HG03064 (cell line): Measurements from ENCODE around the gene MYBPC2.
"Not testable (repeated sequence)": the region's sequence is repeated elsewhere in the genome, so short reads cannot be mapped to it uniquely, and the experiment has no call there.

Experiments used
- ATAC-seq: cut with Tn5 transposase; IDR thresholded peaks from one replicate; pipeline ENCODE4 v1.9.1; 2021; ENCODE audit warnings: low read depth; ENCODE audit not compliant: unreplicated experiment

Gene MYBPC2

DNA sequence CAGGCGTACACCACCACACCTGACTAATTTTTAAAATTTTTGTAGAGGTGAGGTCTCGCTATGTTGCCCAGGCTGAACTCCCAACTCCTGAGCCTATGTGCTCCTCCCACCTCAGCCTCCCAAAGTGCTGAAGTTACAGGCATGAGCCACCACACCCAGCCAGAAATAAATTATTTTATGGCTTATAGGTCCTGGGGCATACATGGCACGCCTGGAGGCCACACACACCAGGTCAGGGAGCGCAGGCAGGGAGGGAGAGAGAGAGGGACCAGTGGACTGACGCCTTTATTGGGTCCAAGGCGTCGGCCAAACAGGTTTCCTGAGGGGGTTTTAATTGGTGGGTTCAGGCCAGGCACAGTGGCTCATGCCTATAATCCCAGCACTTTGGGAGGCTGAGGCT is 7.1 kb upstream of the MYBPC2 start:
- no peak for ATAC-seq

DNA sequence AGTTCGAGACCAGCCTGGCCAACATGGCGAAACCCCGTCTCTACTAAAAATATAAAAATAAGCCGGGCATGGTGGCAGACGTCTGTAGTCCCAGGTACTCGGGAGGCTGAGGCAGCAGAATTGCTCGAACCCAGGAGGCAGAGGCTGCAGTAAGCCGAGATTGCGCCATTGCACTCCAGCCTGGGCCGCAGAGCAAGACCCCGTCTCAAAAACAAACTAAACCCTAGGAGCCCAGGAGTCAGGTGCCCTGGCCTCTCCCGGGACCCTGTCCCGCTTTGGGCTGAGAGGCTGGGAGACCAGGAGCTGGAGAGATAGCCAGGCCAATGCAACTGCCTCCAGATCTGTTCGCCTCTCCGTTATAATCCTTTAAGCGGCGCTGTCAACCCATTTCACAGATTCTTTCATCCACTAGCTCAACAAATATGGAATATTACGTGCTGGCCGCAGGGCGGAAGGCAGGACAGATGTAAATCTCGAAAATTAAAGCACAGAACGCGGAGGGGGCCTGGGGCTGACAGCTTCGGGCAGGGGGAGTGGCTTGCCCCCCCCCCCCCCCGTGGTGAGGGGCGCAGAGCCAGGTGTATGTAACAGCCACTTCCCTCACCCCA is 5.3 kb upstream of the MYBPC2 start:
- no peak for ATAC-seq

DNA sequence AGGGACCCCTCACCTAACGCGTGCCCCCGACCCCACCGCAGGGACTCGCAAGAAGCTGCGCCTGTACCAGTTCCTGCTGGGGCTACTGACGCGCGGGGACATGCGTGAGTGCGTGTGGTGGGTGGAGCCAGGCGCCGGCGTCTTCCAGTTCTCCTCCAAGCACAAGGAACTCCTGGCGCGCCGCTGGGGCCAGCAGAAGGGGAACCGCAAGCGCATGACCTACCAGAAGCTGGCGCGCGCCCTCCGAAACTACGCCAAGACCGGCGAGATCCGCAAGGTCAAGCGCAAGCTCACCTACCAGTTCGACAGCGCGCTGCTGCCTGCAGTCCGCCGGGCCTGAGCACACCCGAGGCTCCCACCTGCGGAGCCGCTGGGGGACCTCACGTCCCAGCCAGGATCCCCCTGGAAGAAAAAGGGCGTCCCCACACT is 4.7 kb upstream of the MYBPC2 start:
- no peak for ATAC-seq

DNA sequence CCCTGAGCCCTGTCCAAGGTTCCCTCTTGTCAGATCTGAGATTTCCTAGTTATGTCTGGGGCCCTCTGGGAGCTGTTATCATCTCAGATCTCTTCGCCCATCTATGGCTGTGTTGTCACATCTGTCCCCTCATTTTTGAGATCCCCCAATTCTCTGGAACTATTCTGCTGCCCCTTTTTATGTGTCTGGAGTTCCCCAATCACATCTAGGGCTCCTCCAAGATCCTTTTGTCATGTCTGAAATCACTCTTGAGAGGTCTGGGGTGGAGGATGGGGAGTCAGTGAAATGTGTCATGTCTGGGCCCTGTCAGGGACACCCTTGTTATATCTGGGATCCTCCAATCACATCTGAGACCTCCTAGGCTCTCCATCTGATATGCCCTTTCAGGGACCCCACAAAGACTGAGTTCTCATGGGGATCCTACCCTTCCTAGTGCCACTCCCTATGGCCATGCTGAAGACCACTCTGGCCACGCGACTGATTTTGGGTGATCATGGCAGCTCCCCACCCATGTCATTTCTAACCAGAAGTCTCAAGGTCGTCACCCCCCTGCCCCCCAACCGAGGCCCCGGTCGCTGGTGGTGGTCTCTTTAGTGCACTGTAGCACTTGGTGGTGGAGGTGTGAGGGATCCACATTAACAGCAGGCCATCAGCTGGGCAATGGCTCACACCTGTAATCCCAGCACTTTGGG is 3.8 kb upstream of the MYBPC2 start:
- ATAC-seq = no peak

DNA sequence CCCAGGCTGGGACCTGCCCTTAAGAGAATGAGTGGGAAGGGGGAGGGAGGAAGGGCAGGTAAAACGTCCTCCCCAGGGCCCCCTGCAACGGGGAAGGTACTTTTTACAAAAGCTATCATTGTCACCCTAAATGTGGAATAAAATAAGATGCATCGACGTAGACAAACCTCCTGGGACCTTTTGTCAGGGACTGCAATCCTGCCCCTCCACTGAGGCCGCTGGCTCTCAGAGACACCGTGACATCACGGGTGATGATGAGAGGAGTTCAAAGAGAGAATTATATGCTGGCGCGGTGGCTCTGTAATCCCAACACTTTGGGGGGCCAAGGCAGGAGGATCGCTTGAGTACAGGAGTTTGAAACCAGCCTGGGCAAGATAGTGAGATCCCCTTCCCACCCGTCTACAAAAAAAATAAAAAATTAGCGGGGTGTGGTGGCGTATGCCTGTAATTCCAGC is 1.8 kb upstream of the MYBPC2 start:
- ATAC-seq = no peak

DNA sequence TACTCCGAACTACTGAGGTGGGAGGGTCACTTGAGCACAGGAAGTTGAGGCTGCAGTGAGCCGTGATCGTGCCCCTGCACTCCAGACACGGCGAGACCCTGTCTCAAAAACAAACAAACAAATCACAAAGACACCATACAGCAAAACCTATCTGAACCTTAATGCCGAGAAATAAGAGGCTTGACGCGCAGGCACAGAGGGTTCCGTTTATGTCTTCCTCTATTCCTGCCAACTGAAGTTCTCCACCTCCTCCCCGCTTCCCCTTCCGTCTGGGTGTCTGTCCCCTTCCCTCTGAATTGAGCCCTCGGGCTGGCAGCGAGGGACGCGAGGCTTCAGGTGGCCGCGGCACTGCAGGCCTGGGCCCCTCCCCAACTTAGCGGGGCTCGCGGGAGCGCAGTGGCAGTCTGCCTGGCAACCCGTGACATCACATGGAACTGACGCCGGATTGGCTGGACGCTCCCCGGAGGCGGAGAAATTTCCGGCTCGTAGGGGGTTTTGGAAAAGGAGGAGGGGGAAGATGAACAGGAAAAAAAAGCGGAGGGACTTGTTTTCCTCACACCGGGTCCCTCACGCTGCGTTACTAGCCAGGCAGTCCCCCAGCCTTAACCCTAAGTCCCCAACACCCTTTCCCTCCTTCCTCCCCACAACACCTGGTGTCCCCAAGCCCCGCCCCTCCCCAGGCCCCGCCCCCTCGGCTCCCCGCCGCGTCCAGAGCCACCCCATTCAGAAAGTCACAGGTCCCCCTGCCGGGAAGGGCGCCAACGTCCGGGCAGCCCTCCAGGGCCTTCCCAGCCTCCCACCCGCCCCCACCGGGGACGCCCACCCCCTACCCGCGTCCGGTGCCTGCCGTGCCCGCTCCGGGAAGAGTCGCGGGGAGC is 1.1 kb upstream of the MYBPC2 start:
- ATAC-seq = peak; percentile 55

DNA sequence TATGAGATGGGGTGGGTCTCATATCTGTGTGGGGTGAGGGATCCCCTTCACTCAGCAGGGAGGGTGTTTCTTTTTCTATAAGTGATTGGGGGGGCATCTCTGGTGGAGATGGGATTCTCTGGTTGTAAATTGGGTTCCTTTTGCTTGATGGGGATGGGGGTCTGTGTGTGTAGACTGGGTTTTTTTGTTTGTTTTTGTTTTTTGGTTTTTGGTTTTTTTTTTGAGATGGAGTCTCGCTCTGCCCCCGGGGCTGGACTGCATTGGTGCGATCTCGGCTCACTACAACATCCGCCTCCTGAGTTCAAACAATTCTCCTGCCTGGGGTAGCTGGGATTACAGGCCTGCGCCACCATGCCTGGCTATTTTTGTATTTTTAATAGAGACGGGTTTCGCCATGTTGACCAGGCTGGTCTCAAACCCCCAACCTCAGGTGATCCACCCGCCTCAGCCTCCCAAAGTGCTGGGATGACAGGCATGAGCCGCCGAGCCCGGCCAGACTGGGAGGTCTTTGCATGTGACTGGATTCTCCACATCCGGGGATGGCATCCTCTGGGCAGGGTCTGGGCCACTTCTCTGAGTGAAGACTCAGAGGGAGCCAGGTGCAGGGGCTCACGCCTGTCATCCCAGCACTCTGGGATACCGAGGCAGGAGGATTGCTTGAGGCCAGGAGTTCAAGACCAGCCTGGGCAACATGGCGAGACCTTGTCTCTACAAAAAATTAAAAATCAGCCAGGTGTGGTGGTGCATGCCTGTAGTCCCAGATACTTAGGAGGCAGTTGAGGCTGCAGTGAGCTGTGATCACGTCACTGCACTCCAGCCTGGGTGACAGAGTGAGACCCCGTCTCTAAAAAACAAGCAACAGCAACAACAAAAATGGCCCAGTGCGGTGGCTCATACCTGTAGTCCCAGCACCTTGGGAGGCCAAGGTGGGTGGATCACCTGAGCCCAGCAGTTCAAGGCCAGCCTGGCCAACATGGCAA is 799 bp downstream of the MYBPC2 start:
- no peak for ATAC-seq

DNA sequence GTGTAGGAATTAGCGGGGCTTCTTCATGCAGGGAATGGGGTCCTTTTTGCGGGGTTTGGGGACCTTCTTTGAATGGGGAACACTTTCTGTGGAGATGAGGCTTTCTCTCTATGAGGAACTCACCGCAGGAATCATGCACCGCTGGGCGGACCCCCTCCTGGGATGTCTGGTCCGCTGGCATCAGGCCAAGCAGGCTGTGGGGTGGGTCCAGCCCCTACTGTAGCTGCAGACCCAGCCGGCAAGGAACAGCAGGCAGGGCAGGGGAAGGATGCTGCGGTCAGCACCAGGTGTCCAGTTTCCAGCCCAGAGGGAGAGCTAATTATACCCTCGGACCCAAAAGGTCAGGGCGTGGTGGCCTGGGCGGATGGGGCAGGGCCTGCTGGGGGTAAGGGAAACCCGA is 1.8 kb downstream of the MYBPC2 start:
- ATAC-seq = no peak

DNA sequence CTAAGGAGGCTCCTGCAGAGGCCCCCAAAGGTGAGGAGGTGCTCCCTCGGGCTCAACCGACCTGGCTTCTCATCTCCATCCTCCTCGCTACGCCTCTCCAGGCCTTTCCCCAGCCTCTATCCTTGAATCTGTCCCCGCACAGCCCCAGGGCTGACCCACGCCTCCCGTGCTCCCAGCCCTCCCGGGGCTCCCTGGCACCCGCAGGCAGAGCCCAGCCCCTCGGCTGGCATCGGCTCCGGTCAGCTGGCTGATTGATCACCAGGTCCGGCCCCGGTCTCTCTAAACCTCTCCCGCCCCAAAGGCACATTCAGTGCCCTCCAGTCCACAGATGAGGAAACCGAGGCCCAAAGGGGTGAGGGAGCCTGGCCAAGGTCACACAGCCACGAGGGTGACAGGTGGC is 2.5 kb downstream of the MYBPC2 start:
- ATAC-seq = no peak

DNA sequence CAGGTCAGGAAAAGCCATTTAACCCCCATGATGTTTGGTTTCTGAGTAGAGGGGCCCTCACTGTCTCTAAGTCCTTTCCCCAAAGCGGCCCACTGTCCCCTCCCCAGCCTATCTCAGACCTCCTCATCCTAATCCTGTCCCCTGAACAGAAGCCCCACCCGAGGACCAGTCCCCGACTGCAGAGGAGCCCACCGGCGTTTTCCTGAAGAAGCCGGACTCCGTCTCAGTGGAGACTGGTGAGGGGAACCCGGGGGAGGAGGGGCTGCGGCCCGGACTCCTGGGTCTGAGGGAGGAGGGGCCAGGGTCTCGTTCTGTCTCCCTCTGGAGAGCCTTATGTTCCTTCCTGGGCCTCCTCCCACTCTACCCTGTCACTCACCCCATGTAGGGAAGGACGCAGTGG is 2.9 kb downstream of the MYBPC2 start:
- ATAC-seq = no peak

DNA sequence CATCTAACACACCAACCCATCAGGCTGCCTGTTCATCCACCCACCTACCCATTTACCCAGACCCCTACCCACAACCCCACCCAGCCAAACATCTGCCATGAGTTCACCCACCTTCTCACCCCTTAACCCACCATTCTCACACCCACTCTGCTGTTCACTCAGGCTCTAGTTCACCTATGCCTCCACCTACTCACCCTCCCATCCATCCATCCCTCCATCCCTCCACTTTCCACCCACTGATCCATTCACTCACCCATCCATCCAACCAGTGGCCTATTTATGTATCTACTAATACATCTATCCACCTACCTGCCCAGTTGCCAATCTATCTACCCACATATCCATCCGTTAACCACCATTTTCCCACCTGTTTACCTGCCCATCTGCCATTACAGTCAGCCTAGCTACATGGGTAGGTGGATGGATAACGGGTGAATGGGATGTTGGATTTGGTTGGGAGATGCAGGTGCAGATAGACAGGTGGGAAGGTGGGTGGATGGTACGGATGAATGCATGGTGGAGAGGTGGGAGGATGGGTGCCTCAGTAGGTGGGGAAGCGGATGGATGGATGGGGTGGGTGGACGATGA is 5.3 kb downstream of the MYBPC2 start:
- no peak for ATAC-seq

DNA sequence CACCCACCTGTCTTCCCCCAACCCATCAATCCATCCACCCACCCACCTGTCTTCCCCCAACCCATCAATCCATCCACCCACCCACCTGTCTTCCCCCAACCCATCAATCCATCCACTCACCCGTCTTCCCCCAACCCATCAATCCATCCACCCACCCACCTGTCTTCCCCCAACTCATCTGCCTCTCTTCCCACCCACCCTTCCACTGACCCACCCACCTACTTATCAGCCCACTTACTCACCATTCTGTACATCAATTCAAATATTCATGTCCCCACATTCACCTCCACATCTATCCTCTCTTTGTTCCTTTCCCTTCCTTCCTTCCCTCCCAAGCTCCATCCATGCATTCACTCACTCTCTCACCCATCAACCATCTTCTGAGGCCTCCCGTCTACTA is 6.4 kb downstream of the MYBPC2 start:
- ATAC-seq = not testable (repeated sequence)

DNA sequence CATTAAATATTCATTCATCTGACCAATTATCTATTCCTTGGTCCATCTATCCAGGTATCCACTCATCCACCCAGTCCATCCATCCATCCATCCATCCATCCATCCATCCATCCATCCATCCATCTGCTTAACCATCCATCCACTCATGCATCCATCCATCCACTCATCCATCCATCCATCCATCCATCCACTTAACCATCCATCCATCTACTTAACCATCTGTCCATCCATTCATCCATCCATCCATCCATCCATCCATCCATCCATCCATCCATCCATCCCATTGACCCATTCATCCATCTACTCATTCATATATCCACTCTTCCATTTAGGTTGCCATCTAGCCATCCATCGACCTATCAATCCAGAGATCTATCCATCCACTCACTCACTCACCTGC is 11.4 kb downstream of the MYBPC2 start:
- no peak for ATAC-seq

DNA sequence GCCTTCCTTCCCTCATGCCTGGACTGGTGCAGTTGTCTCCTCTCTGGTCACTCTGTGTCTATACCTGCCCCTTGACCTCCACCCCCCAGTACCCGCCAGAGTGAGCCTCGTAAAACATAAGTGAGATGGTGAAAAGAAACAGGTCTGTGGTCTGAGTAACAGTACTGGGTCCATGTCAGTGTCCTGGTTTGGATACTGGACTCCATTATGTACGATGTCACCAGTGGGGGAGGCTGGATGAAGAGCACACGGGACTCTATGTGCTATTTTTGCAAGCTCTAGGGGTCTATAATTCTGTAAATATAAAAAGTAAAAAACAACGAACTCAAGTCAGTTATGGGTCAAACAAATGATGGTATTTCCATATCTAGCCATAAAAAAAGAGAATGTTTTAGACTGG is 14.4 kb downstream of the MYBPC2 start:
- no peak for ATAC-seq

DNA sequence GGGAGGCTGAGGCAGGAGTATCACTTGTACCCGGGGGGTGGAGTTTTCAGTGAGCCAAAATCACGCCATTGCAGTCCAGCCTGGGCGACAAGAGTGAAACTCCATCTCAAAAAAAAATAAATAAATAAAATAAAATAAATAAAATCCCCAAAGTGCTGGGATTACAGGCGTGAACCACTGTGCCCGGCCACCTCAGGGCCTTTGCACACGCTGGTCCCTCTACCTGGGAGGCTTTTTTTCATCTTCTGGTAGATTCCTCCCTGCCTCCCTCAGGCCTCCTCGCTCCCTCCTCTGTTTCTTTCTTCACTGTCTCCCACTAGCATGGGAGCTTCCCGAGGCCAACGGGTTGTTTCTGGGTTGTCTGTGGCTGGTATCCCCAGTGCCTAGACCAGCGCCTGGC is 15.1 kb downstream of the MYBPC2 start:
- no peak for ATAC-seq

DNA sequence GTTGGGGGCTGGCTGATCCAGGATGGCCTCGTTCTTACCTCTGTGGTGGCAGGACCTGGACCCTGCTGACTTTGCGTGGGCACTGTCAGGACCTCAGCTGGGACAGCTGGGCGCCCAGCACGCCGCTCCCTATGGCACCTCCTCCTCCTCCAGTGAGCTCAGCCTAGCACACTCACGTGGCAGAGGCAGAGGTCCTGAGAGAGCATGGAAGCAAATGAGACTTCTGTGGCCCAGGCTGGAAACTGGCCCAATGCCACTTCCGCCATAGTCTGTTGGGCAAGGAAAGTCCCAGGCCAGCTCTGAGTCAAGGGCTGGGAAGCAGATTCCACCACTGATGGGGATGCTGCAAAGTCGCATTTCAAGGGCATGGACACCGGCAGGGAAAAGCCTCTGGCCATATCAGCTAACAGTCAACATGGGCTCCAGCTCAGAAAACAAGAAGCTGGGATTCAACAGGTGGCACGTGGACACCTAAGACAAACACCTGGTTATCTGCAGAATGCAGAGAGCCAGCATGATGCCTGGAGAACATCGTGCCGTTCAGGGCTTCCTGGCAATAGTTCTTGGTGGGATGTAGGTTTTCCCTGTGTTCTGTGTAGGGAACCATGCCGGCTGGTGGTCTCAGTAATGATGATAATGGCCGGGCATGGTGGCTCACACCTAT is 16.7 kb downstream of the MYBPC2 start:
- no peak for ATAC-seq

DNA sequence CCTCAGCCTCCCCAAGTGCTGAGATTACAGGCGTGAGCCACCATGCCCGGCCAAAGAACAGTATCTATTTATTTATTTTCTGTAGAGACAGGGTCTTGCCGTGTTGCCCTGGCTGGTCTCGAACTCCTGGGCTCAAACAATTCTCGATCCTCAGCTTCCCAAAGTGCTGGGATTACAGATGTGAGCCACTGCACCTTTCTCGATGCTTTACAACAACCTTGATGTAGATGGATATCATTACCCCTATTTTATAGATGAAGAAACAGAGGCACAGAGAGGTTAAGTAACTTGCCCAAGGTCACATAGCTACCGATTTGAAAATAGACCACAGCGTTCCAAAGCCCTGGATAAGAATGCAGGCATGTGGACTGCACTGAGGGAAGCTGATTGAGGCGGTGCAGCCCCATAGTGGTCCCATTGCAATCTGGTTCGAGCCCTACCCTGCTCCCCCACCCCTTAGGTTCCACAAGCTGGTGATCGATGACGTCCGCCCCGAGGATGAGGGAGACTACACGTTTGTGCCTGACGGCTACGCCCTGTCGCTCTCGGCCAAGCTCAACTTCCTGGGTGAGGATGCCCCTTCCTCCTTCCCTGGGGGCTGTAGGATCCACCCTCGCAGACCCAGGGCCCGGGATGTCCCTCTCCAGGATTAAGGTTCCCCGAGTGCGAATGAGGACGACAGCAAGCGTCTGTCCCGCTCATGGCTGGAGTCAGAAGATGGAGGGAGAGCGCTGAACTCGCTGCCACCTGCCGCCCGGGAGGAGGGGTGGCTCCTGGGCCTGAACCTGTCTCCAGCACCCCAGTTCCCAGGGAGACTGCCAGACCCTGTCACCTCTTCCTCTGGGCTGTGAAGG is 17.9 kb downstream of the MYBPC2 start:
- no peak for ATAC-seq

DNA sequence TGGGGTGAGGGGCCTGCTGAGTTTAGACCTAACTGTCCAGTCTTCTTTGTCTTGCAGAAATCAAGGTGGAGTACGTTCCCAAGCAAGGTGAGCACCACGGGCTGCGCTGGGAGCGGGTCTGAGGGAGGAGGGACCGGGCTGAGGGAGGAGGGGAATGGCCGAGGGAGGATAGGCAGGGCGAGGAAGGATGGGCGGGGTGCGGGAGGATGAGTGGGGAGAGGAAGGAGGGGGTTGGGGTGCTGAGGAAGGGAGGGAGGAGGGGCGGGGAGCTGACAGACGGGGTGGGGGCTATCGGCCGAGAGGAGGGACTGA is 18.5 kb downstream of the MYBPC2 start:
- ATAC-seq = no peak

DNA sequence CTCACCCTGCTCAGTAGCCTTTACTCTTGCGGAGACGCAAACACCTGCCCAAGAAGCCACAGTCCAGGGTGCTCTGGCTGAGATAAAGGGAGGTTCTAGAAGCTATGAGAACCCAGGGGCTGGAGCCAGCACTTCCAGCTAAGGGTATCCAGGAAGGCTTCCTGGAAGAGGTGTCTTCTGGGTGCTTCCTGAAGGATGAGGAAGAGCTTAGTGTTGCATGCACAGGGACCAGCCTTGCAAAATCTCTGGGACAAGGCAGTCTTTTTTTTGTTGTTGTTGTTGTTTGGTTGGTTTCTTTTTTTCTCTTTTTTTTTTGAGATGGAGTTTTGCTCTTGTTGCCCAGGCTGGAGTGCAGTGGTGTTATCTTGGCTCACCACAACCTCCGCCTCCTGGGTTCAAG is 20.6 kb downstream of the MYBPC2 start:
- no peak for ATAC-seq
